Osteocyte (in vitro differentiated cells): ENCODE results near the gene BORCS6. TPM values are rescaled to one million over a fixed set of nuclear protein-coding genes. Genes with fewer than 3 reads are reported as not detected.

Experiments
- DNase-seq: peaks from one replicate; pipeline ENCODE4 v3.0.0; 2021; ENCODE audit warnings: mixed read lengths; ENCODE audit not compliant: unreplicated experiment; ENCODE audit errors: extremely low spot score
- H3K27ac Mint-ChIP-seq: one replicate; pipeline ENCODE4 v1.8.0; 2021; ENCODE audit warnings: mild to moderate bottlenecking, mixed read lengths; ENCODE audit not compliant: unreplicated experiment
- H3K27me3 Mint-ChIP-seq: one replicate; pipeline ENCODE4 v1.8.0; 2021; ENCODE audit warnings: mixed read lengths; ENCODE audit not compliant: unreplicated experiment
- H3K36me3 Mint-ChIP-seq: one replicate; pipeline ENCODE4 v1.8.0; 2021; ENCODE audit warnings: mixed read lengths; ENCODE audit not compliant: unreplicated experiment
- H3K4me1 Mint-ChIP-seq: one replicate; pipeline ENCODE4 v1.8.0; 2021; ENCODE audit warnings: mixed read lengths; ENCODE audit not compliant: unreplicated experiment
- H3K4me3 Mint-ChIP-seq: one replicate; pipeline ENCODE4 v1.8.0; 2021; ENCODE audit warnings: mild to moderate bottlenecking, moderate library complexity, mixed read lengths; ENCODE audit not compliant: unreplicated experiment
- H3K9me3 Mint-ChIP-seq: one replicate; pipeline ENCODE4 v1.8.0; 2021; ENCODE audit warnings: mixed read lengths; ENCODE audit not compliant: unreplicated experiment
- CTCF ChIP-seq: fragments of 200-600 bp; sonication (generic); IDR thresholded peaks from 2 replicates; pipeline ENCODE4 v1.5.0; 2021; ENCODE audit warnings: antibody characterized with exemption, mild to moderate bottlenecking, moderate library complexity
- long read RNA-seq: library from polyadenylated mRNA; unstranded; transcript quantifications from one replicate; pipeline ENCODE4 v2.0.0, GENCODE V29; 2021
- total RNA-seq: library from RNA; stranded (reverse); gene quantifications from 2 replicates; pipeline ENCODE4 v1.2.1, GENCODE V29; 2021

Gene BORCS6
- total RNA-seq: 6.2 and 6.8 TPM in 2 replicates
- long read RNA-seq: 0 reads

GRCh38 chr17:8189711-8190477 is at the start of gene BORCS6:
Gene BORCS6 (minus strand): TSS chr17:8190180. CDS start chr17:8190140, 40 bp downstream.
- H3K27me3 Mint-ChIP-seq: no peaks in the 10 kb centered on the region
- H3K9me3 Mint-ChIP-seq: no peaks in the 10 kb centered on the region
- no peak for TF ChIP-seq CTCF
- no peaks in the 10 kb centered on the region for H3K36me3 Mint-ChIP-seq
- H3K4me3 Mint-ChIP-seq: no peak within 1 kb of the TSS
- H3K27ac Mint-ChIP-seq: peak within 1 kb of the TSS; percentile 88
- peak; percentile 98 for DNase-seq
- peaks cover 9% of the 10 kb centered on the region for H3K4me1 Mint-ChIP-seq

GRCh38 chr17:8237886-8238285 is 47.9 kb upstream of the BORCS6 start:
- no peak for DNase-seq
- Mint-ChIP-seq H3K27me3 (no peaks in the 10 kb centered on the region), H3K9me3 (no peaks in the 10 kb centered on the region), H3K4me1 (no peaks in the 10 kb centered on the region), H3K4me3 (no peak overlapping the region), H3K27ac (no peak overlapping the region), H3K36me3 (peaks cover 42% of the 10 kb centered on the region)
- TF ChIP-seq CTCF: no peak

DNA sequence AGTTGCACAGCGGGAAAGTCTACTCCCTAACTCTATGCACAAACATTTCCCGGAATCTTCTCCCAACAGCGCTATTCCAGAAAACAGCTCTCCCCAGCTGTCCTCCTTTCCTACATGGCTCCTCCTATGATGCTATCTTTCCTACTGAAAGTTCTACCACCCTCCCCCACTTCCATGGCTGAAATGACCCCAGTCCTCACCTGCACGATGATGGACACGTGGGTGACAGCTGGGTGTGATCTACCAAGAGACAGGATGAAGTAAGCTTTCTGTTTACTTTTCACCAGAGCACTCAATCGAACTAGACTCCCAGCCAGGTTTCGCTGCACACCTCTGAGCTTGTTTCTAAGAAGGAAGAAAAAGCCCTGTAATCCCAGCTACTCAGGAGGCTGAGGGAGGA is 47.2 kb upstream of the BORCS6 start:
- H3K4me1 Mint-ChIP-seq: no peaks in the 10 kb centered on the region
- H3K4me3 Mint-ChIP-seq: no peak overlapping the region
- H3K27me3 Mint-ChIP-seq: no peaks in the 10 kb centered on the region
- TF ChIP-seq CTCF: no peak
- H3K9me3 Mint-ChIP-seq: no peaks in the 10 kb centered on the region
- no peak overlapping the region for H3K27ac Mint-ChIP-seq
- DNase-seq: no peak
- peaks cover 47% of the 10 kb centered on the region for H3K36me3 Mint-ChIP-seq

DNA sequence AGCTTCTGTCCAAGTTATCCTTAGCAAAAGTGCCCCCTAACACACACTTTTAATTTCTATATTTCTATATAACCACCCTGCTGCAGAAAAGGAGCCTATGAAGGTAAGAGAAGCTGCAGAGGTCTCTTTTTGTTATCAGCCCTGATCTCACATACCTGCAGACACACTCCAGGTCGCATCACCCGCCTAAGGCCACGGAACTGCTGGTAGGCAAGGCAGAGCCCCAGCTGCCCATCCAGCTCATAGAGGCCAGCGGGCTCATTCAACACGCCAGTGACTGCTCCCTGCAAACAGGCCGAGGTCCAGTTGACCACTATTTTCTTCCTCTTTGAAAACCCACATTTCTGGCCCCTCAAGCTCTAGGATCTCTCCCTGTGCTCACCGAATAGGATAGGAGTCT is 45.7 kb upstream of the BORCS6 start:
- Mint-ChIP-seq H3K9me3 (no peaks in the 10 kb centered on the region), H3K36me3 (peaks cover 59% of the 10 kb centered on the region), H3K27me3 (no peaks in the 10 kb centered on the region), H3K4me3 (no peak overlapping the region), H3K4me1 (no peaks in the 10 kb centered on the region), H3K27ac (no peak overlapping the region)
- TF ChIP-seq CTCF: no peak
- no peak for DNase-seq

- no peak overlapping the region for H3K4me3 Mint-ChIP-seq
- peaks cover 62% of the 10 kb centered on the region for H3K36me3 Mint-ChIP-seq
- no peaks in the 10 kb centered on the region for H3K27me3 Mint-ChIP-seq
- no peak for TF ChIP-seq CTCF
- DNase-seq: no peak
- H3K27ac Mint-ChIP-seq: no peak overlapping the region
- H3K4me1 Mint-ChIP-seq: no peaks in the 10 kb centered on the region
- H3K9me3 Mint-ChIP-seq: no peaks in the 10 kb centered on the region
Observed at GRCh38 chr17:8234361-8235270, 44.6 kb upstream of the BORCS6 start.
